HuH-7 (cell line): ENCODE data around the gene FHL3.

ENCODE experiments used
- DNase-seq: peaks from one replicate; pipeline ENCODE4 v3.0.0; 2011; ENCODE audit warnings: low spot score

FHL3 gene

DNA sequence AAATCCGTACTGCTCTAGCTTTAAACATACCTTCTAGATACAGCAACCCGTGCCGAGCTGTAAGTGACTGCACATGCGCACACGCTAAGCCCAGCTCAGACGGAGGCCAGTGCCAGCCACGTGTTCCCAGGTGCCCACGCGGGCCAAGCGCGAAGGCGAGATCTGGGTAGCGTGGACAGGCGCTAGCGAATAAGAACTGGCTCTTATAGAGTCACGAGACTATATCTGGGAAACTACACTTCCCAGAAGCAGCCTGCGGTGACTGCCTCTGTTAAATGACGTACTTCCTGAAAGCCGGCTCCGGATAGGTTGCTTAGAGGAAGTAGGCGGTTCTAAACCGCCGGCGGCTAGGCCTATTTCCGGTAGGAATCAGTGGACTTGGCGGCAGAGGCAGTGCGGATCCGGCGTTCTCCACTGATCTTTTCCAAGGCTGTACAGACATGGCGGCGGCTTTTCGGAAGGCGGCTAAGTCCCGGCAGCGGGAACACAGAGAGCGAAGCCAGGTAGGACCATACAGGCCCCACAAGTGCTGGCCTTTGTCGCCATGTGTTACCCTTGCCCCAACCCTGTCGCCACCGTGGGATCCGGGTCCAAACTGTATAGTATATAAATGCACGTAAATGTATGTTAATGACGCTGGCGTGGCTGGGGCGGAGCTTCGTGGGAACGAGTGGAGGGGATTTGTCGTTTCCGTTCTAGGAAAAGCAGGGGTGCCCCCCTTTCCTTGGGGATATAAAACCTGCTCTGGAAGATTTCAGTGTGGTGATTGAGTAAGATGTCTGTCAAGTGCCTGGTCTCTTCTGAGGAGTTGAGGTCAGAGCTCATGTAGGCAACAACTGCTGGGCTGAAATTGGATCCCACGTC, 7.3 kb upstream of the FHL3 start, which contains the start of gene UTP11:
Gene UTP11 (plus strand): TSS at position 372 of the 864 bp plus-strand sequence. CDS start 69 bp downstream, at position 441.
- peak; percentile 88 for DNase-seq

- DNase-seq = no peak
Observed at GRCh38 chr1:38009841-38010180, 4.5 kb upstream of the FHL3 start.

- DNase-seq = no peak
Observed at GRCh38 chr1:38009088-38009840, 4.0 kb upstream of the FHL3 start.

- DNase-seq = no peak
Observed at GRCh38 chr1:38006008-38006828, 904 bp upstream of the FHL3 start.

DNA sequence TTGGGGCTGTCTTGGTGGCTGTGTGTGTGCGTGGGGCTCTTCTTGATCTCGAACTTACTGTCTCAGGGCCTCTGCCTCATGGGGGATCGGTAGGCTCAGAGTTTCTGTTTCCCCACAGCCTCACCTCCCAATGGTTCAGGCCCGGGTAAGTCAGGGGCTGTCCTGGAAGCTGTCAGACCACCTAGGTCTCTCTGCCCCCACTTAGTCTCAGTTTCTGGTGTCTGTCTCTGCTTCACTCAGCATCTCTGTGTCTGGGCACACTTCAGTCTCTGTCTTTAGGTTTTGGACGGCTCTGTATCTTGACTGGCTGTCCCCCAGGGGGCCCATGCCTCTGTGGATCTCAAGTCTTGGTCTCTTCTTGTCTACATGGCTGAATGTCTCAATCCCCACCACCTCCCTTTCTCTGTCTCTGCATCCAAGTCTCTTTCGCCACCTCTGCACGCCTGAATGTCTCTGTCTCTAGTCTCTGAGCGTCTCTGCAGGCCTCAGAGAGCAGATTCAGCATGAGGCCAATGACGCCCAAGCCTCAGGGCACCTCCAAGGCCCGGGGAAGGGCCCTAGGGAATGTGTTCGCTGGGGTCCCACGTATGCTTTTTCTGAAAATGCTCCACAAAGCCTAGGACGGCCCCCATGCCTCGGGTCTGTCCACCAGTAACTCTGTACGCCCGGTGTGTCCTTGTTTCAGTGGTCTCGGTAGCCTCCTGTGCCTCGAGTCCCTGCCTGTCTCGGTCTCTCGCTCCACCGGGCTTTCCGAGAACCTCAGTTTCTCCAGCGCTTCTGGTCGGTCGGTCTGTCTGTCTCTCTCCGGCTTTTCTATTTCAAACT, 818 bp downstream of the FHL3 start:
- DNase-seq = no peak

- DNase-seq = no peak
Observed at GRCh38 chr1:38003261-38004250, 1.8 kb downstream of the FHL3 start.

GRCh38 chr1:38000529-38001455, 4.5 kb downstream of the FHL3 start:
- peak; percentile 43 for DNase-seq

DNA sequence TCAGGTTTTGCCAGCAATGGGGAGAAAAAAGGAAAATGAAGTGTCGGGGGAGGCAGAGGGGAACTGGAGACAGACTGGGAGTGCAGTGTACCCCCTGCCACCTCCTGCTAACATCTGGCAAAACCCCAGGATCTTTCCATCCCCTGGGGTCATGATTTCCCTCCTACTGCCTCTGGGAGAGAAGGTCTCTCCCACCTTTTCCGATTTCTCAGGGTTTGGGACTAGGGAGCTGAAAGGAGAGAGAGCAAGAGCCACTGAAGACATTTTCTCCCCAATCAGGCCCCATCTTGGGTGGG, 5.1 kb downstream of the FHL3 start:
- no peak for DNase-seq

- peak; percentile 31 for DNase-seq
Observed at GRCh38 chr1:37999430-38000232, 5.7 kb downstream of the FHL3 start.

- no peak for DNase-seq
Observed at GRCh38 chr1:37998913-37999429, 6.3 kb downstream of the FHL3 start.

- DNase-seq = no peak
Observed at GRCh38 chr1:37998089-37998808, 7.1 kb downstream of the FHL3 start.

DNA sequence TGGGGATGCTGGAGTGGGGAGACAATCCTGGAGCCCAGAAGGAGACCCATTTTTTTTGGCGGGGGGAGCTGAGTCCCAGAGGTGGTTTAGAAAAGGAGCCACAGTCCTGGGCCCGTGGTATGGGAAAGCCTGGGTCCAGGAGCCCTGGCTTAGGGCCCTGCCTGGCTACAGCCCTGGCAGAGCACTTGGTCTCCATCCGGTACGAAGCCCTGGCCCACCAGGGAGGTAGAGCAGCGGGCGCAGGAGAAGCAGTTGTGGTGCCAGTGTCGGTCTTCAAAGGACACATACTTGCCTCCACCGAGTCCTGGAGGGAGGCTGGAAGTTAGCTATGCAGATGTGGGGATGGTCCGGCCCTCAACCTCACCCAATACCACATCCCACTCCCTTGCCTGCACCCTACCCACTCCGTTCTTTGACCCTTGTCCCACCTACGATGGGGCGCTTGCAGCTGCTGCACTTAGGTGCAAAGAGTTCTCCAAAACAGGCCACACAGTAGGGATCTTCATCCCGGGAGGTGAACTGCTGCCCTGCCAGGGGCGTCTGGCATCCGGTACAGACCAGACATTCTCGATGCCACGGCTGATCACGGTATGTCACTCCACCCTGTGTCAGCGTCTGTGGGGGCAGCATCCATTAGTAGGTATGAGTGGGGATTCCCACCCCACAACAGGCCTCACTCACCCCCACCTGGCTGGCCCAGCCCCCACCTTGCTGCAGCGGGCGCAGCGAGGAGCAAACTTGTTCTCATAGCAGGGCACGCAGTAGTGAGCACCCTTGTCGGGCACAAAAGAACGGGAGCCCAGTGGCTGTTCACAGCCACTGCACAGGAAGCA, 7.8 kb downstream of the FHL3 start:
- DNase-seq = no peak

DNA sequence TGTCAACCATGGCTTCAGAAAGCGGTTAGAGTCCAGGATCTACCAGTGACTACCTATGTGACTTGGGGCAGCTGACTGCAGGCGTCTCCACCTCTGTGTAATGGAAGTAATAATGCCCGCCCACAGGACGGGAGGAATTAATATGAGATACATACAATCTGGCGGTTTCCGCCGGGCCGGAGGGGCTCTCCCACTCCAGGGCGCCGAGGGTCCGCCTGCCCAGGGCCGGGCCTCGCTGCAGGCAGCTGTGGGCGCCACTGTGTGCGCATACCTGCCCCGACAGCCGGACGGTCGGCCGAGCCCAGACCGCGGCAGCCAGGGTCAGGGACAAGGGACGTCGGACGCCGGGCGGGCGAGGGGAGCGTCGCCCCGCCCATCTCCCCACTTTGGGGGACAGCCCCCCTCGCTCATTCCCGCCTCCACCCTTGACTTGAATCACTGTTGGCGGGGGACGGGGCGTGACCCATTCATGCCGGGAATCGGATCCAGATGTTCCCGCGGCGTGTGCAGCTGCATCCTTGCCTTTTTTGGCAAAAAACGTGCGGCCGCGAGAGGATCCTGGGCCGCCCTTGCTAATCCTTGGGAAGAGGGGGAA, 9.5 kb downstream of the FHL3 start:
- DNase-seq = no peak

GRCh38 chr1:37994886-37995566, 10.3 kb downstream of the FHL3 start:
- DNase-seq = no peak

DNA sequence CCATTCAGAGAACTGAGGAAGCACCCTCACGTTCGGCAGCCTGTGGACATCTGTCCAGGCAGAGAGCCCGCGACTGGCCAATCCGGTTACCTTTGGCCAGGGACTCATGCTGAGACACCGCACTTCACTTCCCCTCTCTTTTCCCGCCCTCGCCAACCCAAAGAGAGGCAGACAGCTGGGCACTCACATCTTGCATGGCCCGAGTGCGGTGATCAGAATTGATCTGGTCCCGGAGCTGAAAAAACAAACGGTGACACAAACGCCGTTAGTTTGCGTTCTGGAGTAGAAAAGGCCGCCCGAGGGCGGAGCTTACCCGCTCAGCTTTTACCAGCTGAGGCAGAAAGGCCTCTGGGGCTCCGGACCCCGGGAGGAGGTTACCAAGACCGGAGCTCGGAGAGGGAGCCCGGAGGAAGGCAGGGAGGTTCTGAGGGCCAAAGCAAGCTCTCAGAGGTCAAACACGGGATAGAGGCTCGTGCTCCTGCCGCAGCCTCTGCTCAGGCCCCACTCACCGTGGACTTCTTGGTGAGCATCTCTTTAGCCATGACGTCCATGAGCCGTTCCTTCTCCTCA, 15.9 kb downstream of the FHL3 start:
- DNase-seq = peak; percentile 20
